Natural killer cell (primary cell): ENCODE data around the gene OLIG1. TPM values are rescaled to one million over a fixed set of nuclear protein-coding genes. Genes with fewer than 3 reads are reported as not detected.

Source experiments
- ATAC-seq, 3 donors: fragments of 150-1000 bp in 2 of 3; fragments of 200-7000 bp in 1 of 3; cut with Tn5 transposase; 1 replicate in 1 of 3; 2 replicates in 2 of 3; pipeline ENCODE4 v1.10.0; 2021; ENCODE audit warnings: mild to moderate bottlenecking in 2 of 3, moderate library complexity in 2 of 3
- DNase-seq, 2 donors: peaks; one replicate each; pipeline versions ENCODE4 v3.0.0 to v3.0.0-alpha.2; 2013 to 2021; ENCODE audit warnings: mixed read lengths in 1 of 2
- H3K27ac ChIP-seq: one replicate; pipeline ENCODE4 v1.5.1; 2013; ENCODE audit warnings: mild to moderate bottlenecking, low read length
- H3K27me3 ChIP-seq: one replicate; pipeline ENCODE4 v1.6.1; 2013; ENCODE audit warnings: low read length; ENCODE audit not compliant: control insufficient read depth, insufficient read depth
- H3K36me3 ChIP-seq: one replicate; pipeline ENCODE4 v1.6.1; 2013; ENCODE audit warnings: low read length; ENCODE audit not compliant: control insufficient read depth, insufficient read depth
- H3K4me1 ChIP-seq: one replicate; pipeline ENCODE4 v1.6.1; 2013; ENCODE audit warnings: low read length; ENCODE audit not compliant: control insufficient read depth, insufficient read depth
- H3K4me3 ChIP-seq: one replicate; pipeline ENCODE4 v1.5.1; 2013; ENCODE audit warnings: low read length
- H3K9me3 ChIP-seq: one replicate; pipeline ENCODE4 v1.6.1; 2013; ENCODE audit warnings: low read length; ENCODE audit not compliant: control insufficient read depth, insufficient read depth
- H3K27ac Mint-ChIP-seq, 2 donors: one replicate each; pipeline ENCODE4 v1.8.0; 2022; ENCODE audit warnings: mild to moderate bottlenecking in 2 of 2, mixed read lengths in 2 of 2, moderate library complexity in 1 of 2
- H3K27me3 Mint-ChIP-seq, 2 donors: one replicate each; pipeline ENCODE4 v1.8.0; 2022; ENCODE audit warnings: low read depth in 2 of 2, mixed read lengths in 2 of 2
- H3K36me3 Mint-ChIP-seq: one replicate; pipeline ENCODE4 v1.8.0; 2022; ENCODE audit warnings: mixed read lengths
- H3K4me1 Mint-ChIP-seq, 2 donors: one replicate each; pipeline ENCODE4 v1.8.0; 2022; ENCODE audit warnings: mixed read lengths in 2 of 2
- H3K4me3 Mint-ChIP-seq: one replicate; pipeline ENCODE4 v1.8.0; 2022; ENCODE audit warnings: mild to moderate bottlenecking, moderate library complexity, mixed read lengths
- H3K9me3 Mint-ChIP-seq, 2 donors: one replicate each; pipeline ENCODE4 v1.8.0; 2022; ENCODE audit warnings: mixed read lengths in 2 of 2
- CTCF ChIP-seq: fragments of 200-600 bp; IDR thresholded peaks from one replicate; pipeline ENCODE4 v1.8.0; 2022; ENCODE audit warnings: antibody characterized with exemption
- WGBS: methylation state at CpG from one replicate; pipeline ENCODE4 v1.1.7; 2013; ENCODE audit warnings: missing lambda C conversion rate; ENCODE audit not compliant: insufficient coverage; 5-methylcytosine and 5-hydroxymethylcytosine counted together
- intact Hi-C: fragments of 100-400 bp; cut with micrococcal nuclease; formaldehyde crosslinking; loops from one replicate; pipeline ENCODE4 v1.14.2; 2022
- total RNA-seq, 4 donors: library from RNA; stranded (reverse); fragments of 120-200 nt in 1 of 4; gene quantifications; one replicate each; pipeline versions ENCODE4 v1.2.3 to v1.2.4, GENCODE V29; 2013 to 2022

The OLIG1 gene
- total RNA-seq, 3 donors from 2014 or later (not counting 1 experiment from before 2014, with no cell fraction given) = 0.47 to 1.4 (median 0.48) TPM

GRCh38 chr21:33023574-33024200 is 46.3 kb upstream of the OLIG1 start:
- Mint-ChIP-seq H3K9me3 (no peaks in the 10 kb centered on the region), H3K4me1 (peaks cover 57 to 71% of the 10 kb centered on the region in 2 donors), H3K27me3 (peaks cover 63 to 74% of the 10 kb centered on the region in 2 donors), H3K36me3 (peaks cover 6% of the 10 kb centered on the region), H3K27ac (peak overlapping the region; percentile 11 to 72), H3K4me3 (peak overlapping the region; percentile 79)
- intact Hi-C loops = loop anchor here (10.0 kb wide), 1 partner anchor 101 kb away; no protein-coding TSS in a partner anchor
- Histone ChIP-seq H3K4me3 (no peak overlapping the region), H3K9me3 (no peaks in the 10 kb centered on the region), H3K4me1 (peaks cover 80% of the 10 kb centered on the region), H3K36me3 (no peaks in the 10 kb centered on the region), H3K27ac (no peak overlapping the region), H3K27me3 (peaks cover 89% of the 10 kb centered on the region)
- DNase-seq (no peak), ATAC-seq (no peak)
- TF ChIP-seq CTCF = no peak
- WGBS = 5% methylated on average over 49 of the region's 49 CpGs

- ATAC-seq (peak in 1 of 3 donors; percentile 45), DNase-seq (peak in 1 of 2 donors; percentile 34)
- Mint-ChIP-seq H3K27me3 (peaks cover 63 to 73% of the 10 kb centered on the region in 2 donors), H3K9me3 (no peaks in the 10 kb centered on the region), H3K4me3 (peak overlapping the region; percentile 79), H3K27ac (peak overlapping the region; percentile 11 to 72), H3K36me3 (peaks cover 6% of the 10 kb centered on the region), H3K4me1 (peaks cover 57 to 71% of the 10 kb centered on the region in 2 donors)
- Histone ChIP-seq H3K27me3 (peaks cover 91% of the 10 kb centered on the region), H3K9me3 (peaks cover 2% of the 10 kb centered on the region), H3K4me1 (peaks cover 81% of the 10 kb centered on the region), H3K4me3 (no peak overlapping the region), H3K36me3 (no peaks in the 10 kb centered on the region), H3K27ac (no peak overlapping the region)
- intact Hi-C loops = loop anchor here (10.0 kb wide), 1 partner anchor 100 kb away; no protein-coding TSS in a partner anchor
- no peak for TF ChIP-seq CTCF
- 15% methylated on average over 38 of the region's 40 CpGs for WGBS
These were observed 45.5 kb upstream of the OLIG1 start for GRCh38 chr21:33024201-33025103.

GRCh38 chr21:33025106-33025488 is 44.8 kb upstream of the OLIG1 start:
- Mint-ChIP-seq H3K4me1 (peaks cover 56 to 69% of the 10 kb centered on the region in 2 donors), H3K36me3 (peaks cover 6% of the 10 kb centered on the region), H3K27ac (no peak overlapping the region), H3K4me3 (no peak overlapping the region), H3K9me3 (no peaks in the 10 kb centered on the region), H3K27me3 (peaks cover 63 to 76% of the 10 kb centered on the region in 2 donors)
- H3K4me3 ChIP-seq = no peak overlapping the region
- peaks cover 93% of the 10 kb centered on the region for H3K27me3 ChIP-seq
- ATAC-seq (no peak), DNase-seq (peak in 1 of 2 donors; percentile 14)
- H3K36me3 ChIP-seq = no peaks in the 10 kb centered on the region
- no peak overlapping the region for H3K27ac ChIP-seq
- TF ChIP-seq CTCF = no peak
- intact Hi-C loops = loop anchor here (10.0 kb wide), 1 partner anchor 100 kb away; no protein-coding TSS in a partner anchor
- WGBS = 10% methylated on average over 22 of the region's 22 CpGs
- peaks cover 3% of the 10 kb centered on the region for H3K9me3 ChIP-seq
- H3K4me1 ChIP-seq = peaks cover 79% of the 10 kb centered on the region
